HepG2 (cell line): Measurements from ENCODE around the gene GAS2. TPM values are rescaled to one million over a fixed set of nuclear protein-coding genes. Genes with fewer than 3 reads are reported as not detected.

Source experiments
- AHDC1 ChIP-seq: sonication (generic); formaldehyde crosslinking; IDR thresholded peaks from 2 replicates; pipeline ENCODE4 v1.5.1; 2020; ENCODE audit warnings: mild to moderate bottlenecking, missing genetic modification reagents, borderline replicate concordance
- ELK4 ChIP-seq: sonication (generic); formaldehyde crosslinking; IDR thresholded peaks from 2 replicates; pipeline ENCODE4 v1.9.0; 2021; ENCODE audit warnings: missing genetic modification reagents, borderline replicate concordance
- ERF ChIP-seq: IDR thresholded peaks from 2 replicates; pipeline ENCODE4 v1.6.1; 2018; ENCODE audit warnings: missing biosample characterization, missing genetic modification reagents
- GFI1 ChIP-seq: sonication (generic); formaldehyde crosslinking; IDR thresholded peaks from 2 replicates; pipeline ENCODE4 v1.5.0; 2020; ENCODE audit warnings: missing genetic modification reagents, mild to moderate bottlenecking, borderline replicate concordance
- HOXA3 ChIP-seq: sonication (generic); formaldehyde crosslinking; IDR thresholded peaks from 2 replicates; pipeline ENCODE4 v1.5.0; 2020; ENCODE audit warnings: missing genetic modification reagents
- IKZF1 ChIP-seq: fragments of 450-650 bp; IDR thresholded peaks from 2 replicates; pipeline ENCODE4 v1.7.1; 2016
- KAT7 ChIP-seq: IDR thresholded peaks from 2 replicates; pipeline ENCODE4 v1.6.1; 2018; ENCODE audit warnings: borderline replicate concordance, missing compliant biosample characterization
- KIAA2018 ChIP-seq: sonication (generic); formaldehyde crosslinking; IDR thresholded peaks from 2 replicates; pipeline ENCODE4 v1.5.0; 2020; ENCODE audit warnings: mild to moderate bottlenecking, missing genetic modification reagents, borderline replicate concordance
- MYC ChIP-seq: sonication (generic); formaldehyde crosslinking; IDR thresholded peaks from 2 replicates; pipeline ENCODE4 v1.9.0; 2021; ENCODE audit warnings: missing genetic modification reagents, borderline replicate concordance
- NCOA5 ChIP-seq: sonication (generic); formaldehyde crosslinking; IDR thresholded peaks from 2 replicates; pipeline ENCODE4 v1.4.0; 2020; ENCODE audit warnings: missing genetic modification reagents
- NONO ChIP-seq, 2 experiments: fragments of 450-650 bp in 1 of 2; sonication (generic) in 1 of 2; formaldehyde crosslinking in 1 of 2; IDR thresholded peaks in 1 of 2; conservative IDR thresholded peaks in 1 of 2; 2 replicates each; pipeline versions ENCODE4 v1.6.1 to v1.8.0; 2017 to 2022; ENCODE audit warnings: mild to moderate bottlenecking in 1 of 2, missing genetic modification reagents in 1 of 2, moderate library complexity in 1 of 2
- NR2F1 ChIP-seq, 2 experiments: fragments of 450-650 bp in 1 of 2; formaldehyde crosslinking in 1 of 2; IDR thresholded peaks; 2 replicates each; pipeline versions ENCODE4 v1.5.0 to v1.6.1; 2016 to 2020; ENCODE audit warnings: mild to moderate bottlenecking in 1 of 2, missing compliant biosample characterization in 1 of 2, missing genetic modification reagents in 1 of 2, moderate library complexity in 1 of 2
- ZNF264 ChIP-seq: sonication (generic); formaldehyde crosslinking; IDR thresholded peaks from 2 replicates; pipeline ENCODE4 v1.4.0; 2020; ENCODE audit warnings: missing genetic modification reagents
- polyA plus RNA-seq, 8 experiments: library from polyadenylated mRNA; depleted of rRNA in 3 of 8; stranded (reverse) in 7 of 8; unstranded in 1 of 8; fragments of >200 nt; fragmentation: Illumina TruSeq in 4 of 8; extraction: Trizol in 4 of 8; gene quantifications; 2 replicates each; pipeline versions ENCODE4 v1.2.1 to v1.2.3, GENCODE V29; 2011 to 2016; ENCODE audit warnings: low read depth in 4 of 8, missing spikeins in 1 of 8, mixed read lengths in 1 of 8; ENCODE audit not compliant: insufficient read depth in 1 of 8
- total RNA-seq, 5 experiments: library from RNA; depleted of rRNA; stranded (reverse); fragments of >200 nt; fragmentation: Illumina TruSeq; extraction: Trizol; gene quantifications; 2 replicates each; pipeline ENCODE4 v1.2.3, GENCODE V29; 2016; ENCODE audit warnings: low read depth in 1 of 5

The GAS2 gene
- total and polyA plus RNA-seq, 2 of the 13 experiments (the other 11 are each of a cell fraction or from before 2014, with no cell fraction given), result 26.0 to 85.1 TPM

GRCh38 chr11:22829231-22830081, 163.0 kb downstream of the GAS2 start, which contains the start of gene SVIP (continued):
- TF ChIP-seq AHDC1 (CRISPR knock-in tag), result no peak
- TF ChIP-seq NONO (IDR thresholded peaks at IDR 0.05), result no peak
- peak; percentile 82 for TF ChIP-seq NONO (CRISPR knock-in tag; conservative IDR thresholded peaks at IDR 0.05)
- 0 out of 2 replicates have a peak, but pooled peaks have one; percentile 11 for TF ChIP-seq HOXA3 (CRISPR knock-in tag)
- no peak for TF ChIP-seq ZNF264
- TF ChIP-seq ELK4 (CRISPR knock-in tag), result no peak
- peak; percentile 58; the same call in 1 of the 2 replicates for TF ChIP-seq MYC
- no peak for TF ChIP-seq IKZF1
- TF ChIP-seq GFI1, result no peak
- TF ChIP-seq ERF (CRISPR knock-in tag), result no peak; the same call in 1 of the 2 replicates
- no peak for TF ChIP-seq NCOA5
- TF ChIP-seq KAT7 (CRISPR knock-in tag), result peak; percentile 72; the same call in 1 of the 2 replicates
- TF ChIP-seq KIAA2018 (CRISPR knock-in tag), result no peak
- no peak for TF ChIP-seq NR2F1 (CRISPR knock-in tag; IDR thresholded peaks at IDR 0.05)
